GM19438 (cell line): ENCODE data around the gene KIF18A.
"Not testable (repeated sequence)": the region's sequence is repeated elsewhere in the genome, so short reads cannot be mapped to it uniquely, and the experiment has no call there.

ENCODE experiments used
- ATAC-seq: cut with Tn5 transposase; IDR thresholded peaks from one replicate; pipeline ENCODE4 v1.9.1; 2021; ENCODE audit warnings: low read depth; ENCODE audit not compliant: unreplicated experiment

The KIF18A gene

DNA sequence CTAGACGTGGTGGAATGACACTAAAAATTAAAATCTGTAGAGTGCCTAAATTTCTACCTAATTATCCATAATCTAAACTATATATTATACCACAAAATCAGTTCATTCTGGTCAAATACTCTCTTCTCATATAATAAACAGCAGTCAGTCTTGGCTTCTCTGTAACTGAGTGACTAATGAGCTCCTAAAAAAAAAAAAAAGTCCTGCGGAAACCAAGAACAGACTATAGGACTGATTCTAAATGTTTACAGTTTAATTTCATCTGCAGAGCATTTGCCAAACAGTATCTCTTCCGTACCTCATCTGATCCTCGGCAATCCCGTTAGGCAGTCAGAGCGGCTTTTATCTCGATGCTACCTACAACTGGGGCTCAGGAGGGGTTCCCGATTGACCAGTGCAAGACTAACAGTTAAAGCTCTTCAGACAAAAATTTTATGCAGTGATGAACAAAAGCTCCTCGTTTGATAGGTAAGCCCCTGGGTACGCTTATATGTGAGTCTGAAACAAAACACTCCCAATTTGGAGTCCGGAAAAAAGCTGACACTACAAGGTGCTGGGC, 686 bp downstream of the KIF18A start:
- peak; percentile 0 for ATAC-seq

GRCh38 chr11:28106353-28107043, 1.5 kb downstream of the KIF18A start:
- no peak for ATAC-seq

DNA sequence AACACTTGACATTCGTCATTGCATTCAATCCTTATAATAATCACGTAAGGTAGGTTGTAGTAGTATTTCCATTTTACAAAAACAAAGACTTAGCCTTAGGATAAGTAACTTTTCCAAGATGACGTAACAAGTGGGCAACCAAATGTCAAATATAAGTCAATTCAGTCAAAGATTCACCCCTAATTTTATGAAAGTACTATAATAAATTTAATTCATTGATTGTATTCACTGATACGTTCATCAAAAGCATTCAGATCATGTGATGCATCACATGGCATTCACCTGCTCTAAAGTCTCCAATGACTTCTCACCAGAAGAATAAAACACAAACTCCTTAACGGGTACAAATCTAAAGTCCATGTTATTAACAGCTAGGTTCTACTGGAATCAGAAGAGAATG, 2.1 kb downstream of the KIF18A start:
- ATAC-seq: no peak

DNA sequence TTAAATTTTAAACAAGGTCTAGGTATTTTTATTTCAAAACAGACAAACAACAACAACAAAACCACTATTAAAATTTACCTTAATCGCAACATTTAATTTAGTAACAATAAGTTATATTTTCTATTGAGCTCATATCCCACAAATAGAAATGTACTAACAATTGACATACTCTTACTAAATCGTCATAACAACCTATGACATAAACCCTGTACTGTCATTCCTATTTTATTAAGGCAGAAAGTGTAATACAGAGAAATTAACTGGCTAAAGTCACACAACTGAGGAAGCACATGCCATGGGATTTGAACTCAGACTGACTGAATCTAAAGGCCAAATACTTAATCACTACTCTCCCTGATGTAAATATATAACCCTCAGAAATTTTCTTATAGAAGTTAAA, 3.0 kb downstream of the KIF18A start:
- ATAC-seq: no peak

DNA sequence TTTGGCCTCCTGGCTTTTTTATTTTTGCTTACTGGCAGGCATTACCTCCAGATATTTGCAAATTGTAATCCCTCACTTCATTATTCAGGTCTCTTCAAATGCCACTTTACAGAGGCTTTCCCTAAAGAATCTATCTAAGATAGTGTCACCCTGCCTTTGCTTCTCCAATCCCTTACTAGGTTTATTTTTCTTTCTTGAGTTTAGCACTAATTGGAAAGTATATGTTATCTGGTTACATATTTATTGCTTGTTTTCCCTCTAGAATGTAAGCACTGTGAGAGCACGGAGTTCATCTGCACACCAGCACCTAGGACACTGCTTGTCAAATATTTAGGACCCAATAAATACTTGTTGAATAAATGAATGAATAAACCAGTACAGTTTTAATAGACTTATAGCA, 3.5 kb downstream of the KIF18A start:
- ATAC-seq: no peak

DNA sequence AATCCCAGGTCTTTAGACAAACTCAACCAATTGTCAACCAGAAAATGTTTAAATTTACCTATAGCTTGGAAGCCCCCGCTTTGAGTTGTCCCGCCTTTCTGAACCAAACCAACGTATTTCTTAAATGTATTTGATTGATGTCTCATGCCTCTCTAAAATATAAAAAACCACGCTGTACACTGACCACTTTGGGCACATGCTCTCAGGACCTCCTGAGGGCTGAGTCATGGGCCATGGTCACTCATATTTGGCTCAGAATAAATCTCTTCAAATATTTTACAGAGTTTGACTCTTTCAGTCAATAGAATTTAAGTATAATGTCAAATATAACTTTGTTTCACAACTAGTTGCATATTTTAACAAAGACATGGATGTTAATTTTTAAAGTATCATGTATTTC, 5.7 kb downstream of the KIF18A start:
- not testable (repeated sequence) for ATAC-seq

- ATAC-seq: no peak
Measured at GRCh38 chr11:28100665-28101064, 7.3 kb downstream of the KIF18A start.

DNA sequence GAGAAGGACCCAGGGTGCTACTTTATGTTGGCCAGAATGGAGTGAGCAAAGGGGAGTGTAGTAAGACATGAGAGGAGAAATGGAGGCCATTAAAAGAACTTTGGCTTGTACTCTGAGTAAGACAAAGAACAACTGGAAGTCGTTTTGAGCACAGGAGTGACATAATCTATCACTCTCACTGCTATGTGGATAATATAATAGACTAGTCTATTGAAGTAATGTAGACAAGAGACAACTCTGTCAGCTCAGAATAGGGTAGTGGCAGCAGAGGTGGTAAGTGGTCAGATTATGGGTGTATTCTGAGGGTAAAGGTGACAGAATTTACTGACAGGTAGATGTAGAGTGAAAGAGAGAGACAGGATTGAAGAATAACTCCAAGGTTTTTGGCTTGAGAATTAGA, 8.2 kb downstream of the KIF18A start:
- ATAC-seq: no peak

DNA sequence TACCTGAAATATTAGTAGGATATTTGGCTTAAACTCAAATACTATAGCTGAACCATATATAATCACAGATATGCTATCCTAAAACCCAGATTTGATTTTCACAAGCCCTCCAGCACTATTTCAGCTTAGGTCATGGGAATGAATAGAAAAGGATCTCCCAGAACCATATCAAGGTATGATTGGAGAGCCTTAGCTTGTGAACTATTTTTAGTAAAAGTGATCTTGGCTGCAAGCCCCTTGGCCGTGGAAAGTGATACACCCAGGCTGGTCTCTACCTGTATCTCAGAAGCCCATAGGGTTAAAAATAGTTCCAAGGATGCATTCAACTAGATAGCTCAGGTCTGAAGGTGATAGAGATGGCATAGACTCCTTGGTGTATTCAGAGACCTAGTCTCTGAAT, 9.7 kb downstream of the KIF18A start:
- no peak for ATAC-seq

- ATAC-seq: no peak
Measured at GRCh38 chr11:28092786-28093185, 15.2 kb downstream of the KIF18A start.

DNA sequence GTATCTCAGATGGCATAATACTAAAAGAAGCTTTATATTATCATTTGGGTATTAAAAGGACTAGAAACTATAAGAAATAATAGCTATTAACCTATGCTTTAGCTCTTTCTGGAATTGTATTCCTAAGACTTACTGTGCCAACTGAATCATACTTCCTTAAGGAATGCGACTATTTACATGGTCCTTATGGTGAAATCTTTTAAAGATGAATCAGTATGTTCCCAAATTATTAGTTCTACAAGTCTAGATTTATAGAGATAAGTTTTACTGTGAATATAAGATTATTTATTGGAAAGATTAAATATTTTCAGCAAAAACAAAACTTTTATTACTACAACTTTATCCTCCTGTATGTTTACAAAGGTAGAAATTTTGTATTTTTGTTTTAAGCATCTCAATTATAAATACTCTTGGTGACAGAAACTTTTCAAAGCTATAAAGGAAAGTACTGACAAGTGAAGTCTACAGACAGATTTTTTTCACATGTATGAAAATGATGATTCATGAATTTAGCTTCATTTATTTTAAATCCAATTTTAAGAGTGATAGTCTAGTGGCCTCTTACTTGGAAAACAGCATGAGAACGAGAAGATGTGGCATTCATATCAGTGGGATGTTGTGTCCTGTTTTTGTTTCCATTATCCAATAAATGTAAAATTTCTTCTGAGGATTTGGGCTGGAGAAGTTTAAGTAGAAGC, 17.8 kb downstream of the KIF18A start:
- ATAC-seq: no peak

DNA sequence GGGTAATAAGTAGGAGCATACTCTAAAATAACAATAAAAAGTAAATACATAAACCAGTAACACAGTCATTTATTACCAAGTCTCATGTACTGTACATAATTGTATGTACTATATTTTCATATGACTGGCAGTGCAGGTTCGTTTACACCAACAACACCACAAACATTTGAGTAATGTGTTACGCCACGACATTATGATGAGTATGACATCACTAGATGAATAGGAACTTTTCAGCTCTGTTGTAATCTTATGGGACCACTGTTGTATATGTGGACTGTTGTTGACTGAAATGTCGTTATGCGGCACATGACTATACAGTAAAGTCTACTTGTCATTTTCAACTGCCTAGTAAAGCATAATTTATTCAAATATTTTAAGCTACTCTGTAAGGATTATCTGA, 18.6 kb downstream of the KIF18A start:
- no peak for ATAC-seq

- not testable (repeated sequence) for ATAC-seq
Measured at GRCh38 chr11:28087693-28088092, 20.3 kb downstream of the KIF18A start.

DNA sequence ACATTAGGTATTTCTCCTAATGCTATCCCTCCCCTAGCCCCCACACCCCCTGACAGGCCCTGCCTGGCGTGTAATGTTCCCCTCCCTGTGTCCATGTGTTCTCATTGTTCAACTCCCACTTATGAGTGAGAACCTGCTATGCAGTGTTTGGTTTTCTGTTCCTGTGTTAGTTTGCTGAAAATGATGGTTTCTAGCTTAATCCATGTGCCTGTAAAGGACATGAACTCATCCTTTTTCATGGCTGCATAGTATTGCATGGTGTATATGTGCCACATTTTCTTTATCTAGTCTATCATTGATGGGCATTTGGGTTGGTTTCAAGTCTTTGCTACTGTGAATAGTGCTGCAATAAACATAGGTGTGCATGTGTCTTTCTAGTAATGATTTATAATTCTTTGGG, 20.8 kb downstream of the KIF18A start:
- ATAC-seq: not testable (repeated sequence)

- ATAC-seq: no peak
Measured at GRCh38 chr11:28086569-28086968, 21.4 kb downstream of the KIF18A start.

DNA sequence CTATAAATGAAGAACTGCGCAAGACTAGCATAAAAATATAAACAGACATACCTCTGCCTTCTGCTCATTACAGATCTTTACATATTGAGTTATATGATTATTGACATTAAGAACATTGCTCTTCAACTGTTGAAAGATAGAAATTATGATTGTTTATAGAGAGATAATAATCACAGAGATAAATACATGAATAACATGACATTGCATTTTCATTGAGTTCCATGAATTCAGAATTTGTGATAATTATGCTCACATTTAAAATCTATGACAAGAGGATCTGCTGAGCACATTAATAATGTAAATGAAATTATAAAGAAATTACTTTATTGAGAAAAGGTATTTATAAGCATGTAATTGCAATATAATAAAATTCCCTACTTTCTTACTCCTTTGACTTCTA, 24.8 kb downstream of the KIF18A start:
- ATAC-seq: no peak

DNA sequence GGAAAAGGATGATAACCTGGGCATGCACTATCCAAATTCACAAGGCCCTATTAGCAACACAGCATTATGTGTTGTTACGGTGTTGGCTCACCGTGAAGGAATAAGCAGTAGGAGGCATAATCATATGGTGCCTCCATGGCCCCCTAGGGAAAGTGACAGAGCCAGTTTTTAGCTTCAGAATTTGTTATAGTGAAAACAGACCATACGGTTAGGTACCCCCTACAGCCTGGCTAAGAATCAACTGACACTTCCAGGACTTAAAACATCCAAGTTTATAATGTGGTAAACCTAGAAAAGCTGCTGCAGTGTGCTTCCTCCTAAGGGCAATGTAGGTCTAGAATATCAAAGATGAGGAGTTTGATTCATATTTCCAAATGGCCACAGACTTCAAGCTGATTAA, 30.4 kb downstream of the KIF18A start:
- ATAC-seq: no peak

- ATAC-seq: no peak
Measured at GRCh38 chr11:28072321-28072720, 35.6 kb downstream of the KIF18A start.

GRCh38 chr11:28071305-28071704, 36.7 kb downstream of the KIF18A start:
- no peak for ATAC-seq

- no peak for ATAC-seq
Measured at GRCh38 chr11:28058333-28058732, 49.6 kb downstream of the KIF18A start.

DNA sequence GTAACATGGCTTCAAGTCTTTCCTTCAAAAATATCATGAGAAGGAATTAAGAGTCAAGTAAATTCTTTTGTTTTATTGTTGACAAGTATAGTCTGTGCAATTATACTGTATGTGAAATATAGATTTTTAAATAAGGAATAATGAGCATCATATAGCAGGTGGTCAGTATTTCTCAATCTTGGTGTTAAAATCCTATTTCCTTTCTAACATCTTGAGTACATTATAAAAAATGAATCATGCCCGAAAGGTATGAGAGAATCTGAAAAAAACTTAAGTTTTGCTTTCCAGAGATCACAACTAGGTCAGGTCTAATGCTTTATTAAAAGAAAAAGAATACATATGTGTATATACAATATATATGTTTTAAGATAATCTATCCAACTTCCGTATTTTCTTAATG, 53.1 kb downstream of the KIF18A start:
- no peak for ATAC-seq
